OCI-LY3 (cell line): ENCODE results near the gene MEG3.

Experiments
- H2AFZ ChIP-seq: fragments of 200-600, 300-600 bp; shearing (Covaris generic); 2 replicates; pipeline ENCODE4 v1.6.0; 2014; ENCODE audit warnings: antibody characterized with exemption, low read depth, low read length
- H3K27ac ChIP-seq: fragments of 200-600, 300-600 bp; sonication (generic); 2 replicates; pipeline ENCODE4 v1.5.1; 2014; ENCODE audit warnings: mild to moderate bottlenecking, low read length, moderate library complexity, mixed read lengths
- H3K27me3 ChIP-seq: fragments of 200-600, 300-600 bp; sonication (generic); 2 replicates; pipeline ENCODE4 v1.6.1; 2014; ENCODE audit warnings: low read depth, low read length, mixed read lengths
- H3K36me3 ChIP-seq: fragments of 200-600, 300-600 bp; sonication (generic); replicated peaks from 2 replicates; pipeline ENCODE3; 2014; ENCODE audit warnings: low read depth, low read length, mixed read lengths
- H3K4me1 ChIP-seq: fragments of 300-600, 200-600 bp; sonication (generic); 2 replicates; pipeline ENCODE4 v1.6.1; 2014; ENCODE audit warnings: low read length, mixed read lengths
- H3K4me2 ChIP-seq: fragments of 200-600, 300-600 bp; sonication (generic); 2 replicates; pipeline ENCODE4 v1.6.1; 2014; ENCODE audit warnings: low read length, mixed read lengths
- H3K4me3 ChIP-seq: fragments of 300-600, 200-600 bp; sonication (generic); 2 replicates; pipeline ENCODE4 v1.5.1; 2014; ENCODE audit warnings: antibody characterized with exemption, mild to moderate bottlenecking, low read length, moderate library complexity
- H3K79me2 ChIP-seq: fragments of 300-600, 200-600 bp; shearing (Covaris generic); 2 replicates; pipeline ENCODE4 v1.6.1; 2014; ENCODE audit warnings: mild to moderate bottlenecking, low read length, mixed read lengths
- H3K9ac ChIP-seq: fragments of 300-600, 200-600 bp; shearing (Covaris generic); 2 replicates; pipeline ENCODE4 v1.6.0; 2014; ENCODE audit warnings: mild to moderate bottlenecking, low read length, moderate library complexity
- H3K9me3 ChIP-seq: fragments of 200-600, 300-600 bp; shearing (Covaris generic); 2 replicates; pipeline ENCODE4 v1.6.1; 2014; ENCODE audit warnings: low read length, mixed read lengths; ENCODE audit not compliant: insufficient read depth
- H4K20me1 ChIP-seq: fragments of 200-600, 300-600 bp; sonication (generic); 2 replicates; pipeline ENCODE4 v1.6.1; 2016; ENCODE audit warnings: low read length, mixed read lengths; ENCODE audit not compliant: insufficient read depth
- CTCF ChIP-seq: fragments of 200-600, 300-600 bp; sonication (generic); IDR thresholded peaks from 2 replicates; pipeline ENCODE4 v1.5.1; 2014; ENCODE audit warnings: antibody characterized with exemption, low read length, low read depth
- EZH2phosphoT487 ChIP-seq: fragments of 200-600 bp; shearing (Covaris generic); IDR thresholded peaks from 2 replicates; pipeline ENCODE4 v1.6.1; 2018; ENCODE audit warnings: antibody characterized with exemption, mixed run types, low read depth

MEG3 gene

GRCh38 chr14:100882026-100882967, 56.4 kb downstream of the MEG3 start:
- Histone ChIP-seq H3K36me3 (no peaks in the 10 kb centered on the region), H3K4me1 (no peaks in the 10 kb centered on the region), H2AFZ (no peak overlapping the region), H3K27me3 (no peaks in the 10 kb centered on the region), H3K4me3 (no peak overlapping the region), H3K4me2 (no peak overlapping the region), H3K79me2 (no peaks in the 10 kb centered on the region), H3K9me3 (no peaks in the 10 kb centered on the region), H4K20me1 (no peaks in the 10 kb centered on the region), H3K27ac (no peak overlapping the region), H3K9ac (no peak overlapping the region)
- TF ChIP-seq CTCF (no peak), EZH2phosphoT487 (no peak)

GRCh38 chr14:100882991-100883788, 57.3 kb downstream of the MEG3 start:
- Histone ChIP-seq H3K4me1 (no peaks in the 10 kb centered on the region), H3K27ac (no peak overlapping the region), H3K4me2 (no peak overlapping the region), H2AFZ (no peak overlapping the region), H3K27me3 (peaks cover 3% of the 10 kb centered on the region; the same call in 1 of the 2 replicates), H4K20me1 (no peaks in the 10 kb centered on the region), H3K4me3 (no peak overlapping the region), H3K36me3 (no peaks in the 10 kb centered on the region), H3K9me3 (no peaks in the 10 kb centered on the region), H3K9ac (no peak overlapping the region), H3K79me2 (no peaks in the 10 kb centered on the region)
- TF ChIP-seq EZH2phosphoT487 (no peak), CTCF (no peak)

- no peak for TF ChIP-seq CTCF
- no peak for TF ChIP-seq EZH2phosphoT487
- no peaks in the 10 kb centered on the region for H3K79me2 ChIP-seq
- H3K4me1 ChIP-seq = no peaks in the 10 kb centered on the region
- peaks cover 4% of the 10 kb centered on the region; the same call in 1 of the 2 replicates for H3K27me3 ChIP-seq
- H3K4me2 ChIP-seq = no peak overlapping the region
- H3K9ac ChIP-seq = no peak overlapping the region
- no peak overlapping the region for H3K27ac ChIP-seq
- no peak overlapping the region for H3K4me3 ChIP-seq
- H3K9me3 ChIP-seq = no peaks in the 10 kb centered on the region
- no peaks in the 10 kb centered on the region for H3K36me3 ChIP-seq
- H4K20me1 ChIP-seq = no peaks in the 10 kb centered on the region
- no peak overlapping the region for H2AFZ ChIP-seq
These were observed 57.8 kb downstream of the MEG3 start for GRCh38 chr14:100883789-100884101.

DNA sequence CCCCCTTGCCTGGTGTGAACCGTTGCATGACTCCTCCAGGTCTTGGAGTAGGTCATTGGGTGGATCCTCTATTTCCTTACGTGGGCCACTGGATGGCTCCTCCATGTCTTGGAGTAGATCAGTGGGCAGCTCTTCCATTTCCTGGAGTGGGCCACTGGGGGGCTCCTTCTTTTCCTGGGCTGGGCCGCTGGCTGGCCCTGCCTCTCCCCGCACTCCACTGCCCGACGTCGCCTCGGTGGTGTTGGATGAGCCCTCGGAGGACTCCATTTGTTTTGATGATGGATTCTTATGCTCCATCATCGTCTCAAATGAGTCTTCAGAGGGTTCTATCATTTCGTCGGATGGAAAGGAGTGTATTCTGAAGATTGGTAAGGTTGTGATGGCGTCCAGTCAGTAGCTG, 58.5 kb downstream of the MEG3 start:
- Histone ChIP-seq H3K36me3 (no peaks in the 10 kb centered on the region), H3K9ac (no peak overlapping the region), H3K27ac (no peak overlapping the region), H3K79me2 (no peaks in the 10 kb centered on the region), H4K20me1 (no peaks in the 10 kb centered on the region), H3K27me3 (peaks cover 4% of the 10 kb centered on the region; the same call in 1 of the 2 replicates), H3K4me1 (no peaks in the 10 kb centered on the region), H3K4me3 (no peak overlapping the region), H3K9me3 (no peaks in the 10 kb centered on the region), H2AFZ (no peak overlapping the region), H3K4me2 (no peak overlapping the region)
- TF ChIP-seq CTCF (no peak), EZH2phosphoT487 (no peak)
